NCI-H460 (cell line): ENCODE results near the gene SANBR. TPM values are rescaled to one million over a fixed set of nuclear protein-coding genes. Genes with fewer than 3 reads are reported as not detected.
"Not testable (repeated sequence)": the region's sequence is repeated elsewhere in the genome, so short reads cannot be mapped to it uniquely, and the experiment has no call there.

Experiments used
- DNase-seq: peaks from one replicate; pipeline ENCODE4 v3.0.0-alpha.2; 2016; ENCODE audit warnings: low read depth; ENCODE audit errors: extremely low read depth
- polyA plus RNA-seq: library from polyadenylated mRNA; depleted of rRNA; stranded (reverse); fragments of >200 nt; gene quantifications from 2 replicates; pipeline ENCODE4 v1.2.3, GENCODE V29; 2014; cell fraction: nucleus; rRNA removed
- total RNA-seq: library from RNA; depleted of rRNA; stranded (reverse); fragments of >200 nt; shearing (Covaris generic); gene quantifications from 2 replicates; pipeline ENCODE4 v1.2.3, GENCODE V29; 2014; rRNA removed

SANBR gene
- total RNA-seq, result 6.9 and 8.9 TPM in 2 replicates
- 8.2 and 12.9 TPM in 2 replicates for polyA plus RNA-seq

DNA sequence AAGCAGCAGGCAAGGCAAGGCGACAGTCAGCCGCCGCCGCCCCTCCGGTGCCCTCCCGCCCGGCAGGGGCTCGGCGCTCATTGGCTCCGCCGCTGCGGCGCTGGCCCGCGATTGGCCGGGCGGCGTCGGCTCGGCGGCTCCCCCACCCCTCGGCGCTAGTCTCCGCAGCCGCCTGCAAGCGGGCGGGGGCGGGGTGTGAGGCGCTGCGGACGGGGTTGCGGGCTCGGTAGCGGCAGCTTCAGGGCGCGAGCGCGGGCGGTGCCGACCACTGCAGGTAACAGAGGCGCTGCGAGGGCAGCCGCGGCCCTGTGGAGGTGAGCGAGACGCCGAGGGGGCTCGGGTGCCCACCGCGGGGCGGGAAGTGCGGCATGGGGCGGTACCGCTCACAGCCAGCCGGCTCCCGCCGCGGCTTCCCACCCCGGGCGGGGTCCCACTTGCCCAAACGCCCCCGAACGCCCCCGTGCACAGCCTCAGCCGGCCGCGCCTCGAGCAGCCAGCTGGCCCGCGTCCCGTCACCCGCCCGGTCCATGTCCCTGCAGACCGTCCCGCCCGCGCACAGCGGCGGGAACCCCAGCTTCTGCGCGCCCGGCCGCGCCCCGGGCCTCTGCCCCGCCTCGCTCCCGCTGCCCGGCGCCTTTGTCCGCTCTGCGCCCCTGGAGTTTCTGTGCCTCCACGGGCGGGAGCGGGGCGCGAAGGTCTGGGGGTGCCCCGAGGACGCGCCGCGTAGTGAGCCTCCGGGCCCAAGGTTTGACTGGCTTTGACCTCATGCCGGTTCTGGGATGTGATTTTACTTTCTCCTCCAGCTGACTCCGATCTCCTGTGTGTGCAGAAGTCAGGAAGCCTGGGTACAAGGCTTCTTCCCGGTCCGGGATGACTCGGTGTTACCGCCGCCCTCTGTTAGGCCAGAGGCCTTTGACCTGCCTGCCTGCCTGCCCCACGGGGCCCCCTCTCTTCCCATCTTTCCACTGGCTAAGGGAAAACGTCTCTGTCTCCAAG is at the start of gene SANBR:
SANBR (plus strand) TSS at position 158 of the 996 bp plus-strand sequence. CDS start 4,480 bp downstream, outside the sequence.
- peak; percentile 83 for DNase-seq

DNA sequence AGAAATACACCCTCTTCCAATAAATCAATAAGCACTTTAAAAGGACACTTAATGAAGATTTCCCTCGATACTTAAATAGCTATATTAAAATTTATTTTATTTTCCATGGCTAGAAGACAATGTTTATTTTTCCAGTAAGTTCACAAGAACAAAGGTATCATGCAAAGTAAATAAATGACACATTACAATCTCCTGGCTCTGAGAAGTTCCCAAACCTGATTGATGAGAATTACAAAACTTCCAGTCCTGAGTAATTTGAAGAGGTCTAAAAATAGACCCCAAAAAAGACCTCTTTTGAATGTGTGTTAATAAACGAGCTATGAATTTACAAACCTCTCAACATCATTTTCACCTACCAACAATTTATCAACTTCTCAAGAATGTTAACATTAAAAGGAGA is 49.7 kb upstream of the SANBR start:
- no peak for DNase-seq

DNA sequence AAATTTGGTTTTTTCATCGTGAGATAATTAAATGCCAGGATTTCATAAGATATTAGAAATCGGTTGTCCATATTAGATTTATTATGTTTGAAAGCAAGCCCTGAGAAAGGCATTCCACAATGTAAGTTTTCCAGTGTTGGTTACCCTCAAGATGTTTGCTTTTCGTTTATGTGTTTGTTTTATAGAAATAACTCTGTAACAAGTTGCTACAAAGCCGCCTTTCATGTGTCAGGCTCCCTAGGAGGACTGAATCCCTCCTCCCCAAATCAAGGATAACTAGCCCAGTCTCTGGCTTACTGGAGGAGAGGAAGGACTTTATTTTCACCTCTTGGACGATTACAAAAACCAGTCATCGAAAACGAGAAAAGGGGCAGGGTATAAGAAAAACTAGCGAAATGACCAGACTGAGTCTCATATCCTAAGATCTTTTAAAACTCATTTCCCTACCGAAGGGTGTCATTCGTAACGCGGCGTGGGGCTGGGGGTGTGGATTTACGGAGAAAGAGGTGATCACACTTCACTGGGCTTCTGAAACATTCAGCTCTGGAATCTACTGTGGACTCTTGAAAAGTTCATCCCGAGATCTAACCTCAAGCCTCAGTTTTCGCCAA is 49.2 kb upstream of the SANBR start:
- no peak for DNase-seq

DNA sequence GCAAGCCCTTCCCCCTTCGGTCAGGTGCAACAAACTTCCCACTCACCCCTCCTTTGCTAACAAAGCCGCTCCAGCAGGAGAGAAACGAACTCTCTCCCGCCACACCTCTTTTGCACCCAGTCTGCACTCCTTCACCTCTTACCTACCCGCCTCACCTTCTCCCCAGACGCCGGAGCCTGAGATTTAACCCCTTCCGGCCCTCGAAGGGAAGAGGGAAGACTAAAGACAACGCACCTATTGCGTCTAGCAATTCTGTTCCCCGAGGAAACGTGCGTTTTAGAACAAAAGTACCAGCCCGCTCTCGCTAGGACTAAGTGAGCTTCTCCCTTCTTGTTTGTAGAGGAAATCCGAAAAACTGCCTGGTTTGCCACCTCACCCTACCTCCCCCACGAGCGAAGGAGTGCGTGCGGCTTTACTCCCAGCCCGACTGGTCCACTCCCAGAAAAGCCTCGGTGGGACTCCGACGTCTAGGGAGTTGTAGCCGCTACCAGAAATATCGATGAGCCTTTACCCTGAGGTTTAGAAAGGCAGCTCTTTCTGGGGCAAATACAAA is 48.6 kb upstream of the SANBR start:
- DNase-seq, result peak; percentile 63

DNA sequence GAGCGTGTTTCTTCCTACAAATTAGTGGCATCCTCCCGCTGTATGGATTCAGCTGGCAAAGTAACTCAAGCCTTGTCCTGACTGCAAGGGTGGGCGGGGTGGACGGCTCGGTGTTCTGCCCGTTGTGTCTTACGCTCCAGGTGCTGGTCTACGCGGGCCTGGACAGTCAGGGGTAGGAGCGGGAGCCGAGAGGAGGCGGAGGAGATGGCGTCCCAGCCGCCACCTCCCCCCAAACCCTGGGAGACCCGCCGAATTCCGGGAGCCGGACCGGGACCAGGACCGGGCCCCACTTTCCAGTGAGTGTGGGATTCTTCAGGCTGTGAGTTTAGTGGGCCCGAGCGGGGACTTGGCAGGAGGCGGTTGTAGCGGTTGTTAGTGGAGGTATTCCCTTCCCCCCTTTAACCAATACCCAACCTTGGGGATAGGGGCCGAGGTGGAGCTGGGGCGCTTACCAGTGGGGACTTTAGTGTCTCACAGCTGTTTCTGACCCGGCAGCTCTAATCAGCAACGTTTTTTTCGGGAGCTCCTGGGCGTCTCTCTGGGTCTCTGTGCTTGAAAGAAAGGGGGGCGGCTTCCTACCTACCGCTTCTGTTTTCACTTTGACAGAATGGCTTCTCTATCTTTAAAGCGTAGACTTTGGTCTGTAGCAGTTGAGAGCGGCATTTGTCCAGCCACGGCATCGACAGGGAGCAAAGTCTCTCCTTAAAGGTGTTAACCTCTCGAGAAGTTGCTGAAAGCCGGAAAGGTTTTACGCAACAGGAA is 47.9 kb upstream of the SANBR start, which contains the start of the genes PEX13 and PUS10:
PEX13 (plus strand) TSS at position 165 of the 762 bp plus-strand sequence; CDS start at position 205, 40 bp downstream.
PUS10 (minus strand) TSS at position 700 of the 762 bp plus-strand sequence. CDS start 6,365 bp downstream, outside the sequence.
- peak; percentile 68 for DNase-seq

DNA sequence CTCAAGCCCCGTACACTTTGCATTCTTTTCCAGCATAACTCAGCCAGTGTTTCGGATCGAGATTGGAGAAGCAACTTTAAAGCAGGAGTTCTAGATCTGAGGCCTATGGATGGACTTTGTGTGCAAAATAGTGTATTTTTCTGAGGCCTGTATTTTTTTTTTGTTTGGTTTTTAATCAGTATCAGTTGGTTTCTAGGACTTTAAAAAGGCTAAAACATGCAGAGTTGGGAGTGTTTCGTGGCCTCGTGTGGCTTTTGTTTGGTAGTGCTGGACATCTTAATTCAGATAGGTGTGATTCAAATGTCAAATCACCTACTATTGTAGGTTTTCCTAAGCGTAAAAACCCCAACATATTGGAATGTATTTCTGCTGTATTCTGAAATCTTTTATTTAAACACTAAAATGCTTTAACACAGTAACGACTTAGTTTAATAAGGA is 47.3 kb upstream of the SANBR start:
- no peak for DNase-seq

DNA sequence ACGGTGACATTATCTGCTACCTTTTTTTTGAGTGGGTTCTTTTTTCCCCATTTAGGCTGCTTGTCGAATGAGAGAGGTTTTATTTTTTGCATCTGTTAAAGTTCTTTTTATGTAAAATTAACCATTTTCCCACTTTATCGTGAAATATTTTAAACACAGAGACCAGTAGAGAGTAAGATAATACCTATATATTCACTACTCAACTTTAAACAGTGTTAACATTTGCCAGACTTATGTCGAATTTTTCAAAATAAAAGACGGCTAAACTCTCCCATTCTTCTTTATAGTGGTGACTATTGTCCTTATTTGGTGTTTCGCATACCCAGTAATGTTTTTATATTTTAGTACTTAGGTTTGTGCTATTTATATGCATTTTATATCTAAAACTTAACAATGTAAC is 46.9 kb upstream of the SANBR start:
- DNase-seq, result no peak

DNA sequence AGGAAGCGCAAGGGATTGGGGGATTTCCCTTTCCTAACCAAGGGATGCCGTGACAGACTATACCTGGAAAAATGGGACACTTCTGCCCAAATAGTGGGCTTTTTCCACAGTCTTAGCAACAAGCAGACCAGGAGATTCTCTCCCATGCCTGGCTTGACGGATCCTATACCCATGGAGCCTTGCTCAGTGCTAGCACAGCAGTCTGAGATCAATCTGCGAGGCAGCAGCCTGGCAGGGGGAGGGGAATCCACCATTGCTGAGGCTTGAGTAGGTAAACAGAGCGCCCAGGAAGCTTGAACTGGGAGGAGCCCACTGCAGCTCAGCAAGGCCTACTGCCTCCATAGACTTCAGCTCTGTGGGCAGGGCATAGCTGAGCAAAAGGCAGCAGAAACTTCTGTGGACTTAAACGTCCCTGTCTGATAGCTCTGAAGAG is 44.4 kb upstream of the SANBR start:
- no peak for DNase-seq

DNA sequence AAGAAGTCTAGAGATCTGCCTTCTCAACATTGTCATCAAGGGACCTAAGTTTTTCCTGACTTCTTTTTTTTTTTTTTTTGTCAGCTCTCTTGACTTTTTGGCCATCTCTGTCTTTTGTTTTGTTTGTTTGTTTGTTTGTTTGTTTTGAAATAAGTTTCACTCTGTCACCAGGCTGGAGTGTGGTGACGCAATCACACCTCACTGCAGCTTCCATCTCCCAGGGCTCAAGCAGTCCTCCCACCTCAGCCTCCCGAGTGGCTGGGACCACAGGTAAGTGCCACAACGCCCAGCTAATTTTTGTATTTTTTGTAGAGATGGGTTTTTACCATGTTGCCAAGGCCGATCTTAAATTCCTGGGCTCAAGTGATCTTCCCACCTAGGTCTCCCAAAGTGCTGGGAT is 42.0 kb upstream of the SANBR start:
- DNase-seq, result no peak

DNA sequence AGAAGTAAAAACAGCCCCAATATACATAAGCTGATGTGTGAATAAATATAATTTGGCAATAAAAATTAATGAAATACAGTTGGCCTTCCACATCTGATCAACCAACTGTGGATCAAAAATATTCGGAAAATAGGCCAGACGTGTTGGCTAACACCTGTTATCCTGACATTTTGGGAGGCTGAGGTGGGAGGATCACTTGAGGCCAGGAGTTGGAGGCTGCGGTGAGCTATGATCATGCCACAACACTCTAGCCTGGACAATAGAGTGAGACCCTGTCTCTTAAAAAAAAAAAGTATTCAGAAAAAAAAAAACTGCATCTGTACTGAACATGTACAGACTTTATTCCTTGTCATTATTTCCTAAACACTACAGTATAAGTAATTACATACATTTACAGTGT is 36.1 kb upstream of the SANBR start:
- no peak for DNase-seq

DNA sequence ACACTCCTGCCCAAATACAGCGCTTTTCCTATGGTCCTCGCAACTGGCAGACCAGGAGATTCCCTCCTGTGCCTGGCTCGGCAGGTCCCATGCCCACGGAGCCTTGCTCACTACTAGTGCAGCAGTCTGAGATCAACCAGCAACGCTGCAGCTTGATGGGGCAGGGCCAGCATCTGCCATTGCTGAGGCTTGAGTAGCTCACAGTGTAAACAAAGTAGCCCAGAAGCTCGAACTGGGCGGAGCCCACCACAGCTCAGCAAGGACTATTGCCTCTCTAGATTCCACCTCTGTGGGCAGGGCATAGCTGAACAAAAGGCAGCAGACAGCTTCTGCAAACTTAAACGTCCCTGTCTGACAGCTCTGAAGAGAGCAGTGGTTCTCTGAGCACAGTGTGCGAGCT is 31.1 kb upstream of the SANBR start:
- not testable (repeated sequence) for DNase-seq

DNA sequence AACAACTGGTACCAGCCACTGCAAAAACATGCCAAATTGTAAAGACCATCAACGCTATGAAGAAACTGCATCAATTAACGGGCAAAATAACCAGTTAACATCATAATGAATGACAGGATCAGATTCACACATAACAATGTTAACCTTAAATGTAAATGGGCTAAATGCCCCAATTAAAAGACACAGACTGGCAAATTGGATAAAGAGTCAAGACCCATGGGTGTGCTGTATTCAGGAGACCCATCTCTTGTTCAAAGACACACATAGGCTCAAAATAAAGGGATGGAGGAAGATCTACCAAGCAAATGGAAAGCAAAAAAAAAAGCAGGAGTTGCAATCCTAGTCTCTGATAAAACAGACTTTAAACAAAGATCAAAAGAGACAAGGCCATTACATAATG is 29.0 kb upstream of the SANBR start:
- not testable (repeated sequence) for DNase-seq

DNA sequence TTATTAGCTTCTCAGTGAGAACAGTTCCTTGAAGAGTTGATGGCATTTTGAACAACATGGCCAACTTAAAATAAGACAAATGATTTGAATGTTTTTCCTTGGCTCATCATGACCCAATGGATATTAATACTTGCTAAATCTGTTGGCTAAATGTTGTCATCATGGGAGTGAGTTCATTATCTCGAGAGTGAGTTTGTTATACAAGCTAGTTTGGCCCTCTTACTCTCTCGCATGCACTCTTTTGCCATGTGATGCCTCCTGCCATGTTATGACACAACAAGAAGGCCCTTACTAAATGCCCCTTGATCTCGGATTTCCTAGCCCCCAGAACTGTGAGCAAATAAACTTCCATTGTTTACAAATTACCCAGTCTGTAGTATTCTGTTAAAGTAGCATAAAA is 22.9 kb upstream of the SANBR start:
- DNase-seq, result no peak

DNA sequence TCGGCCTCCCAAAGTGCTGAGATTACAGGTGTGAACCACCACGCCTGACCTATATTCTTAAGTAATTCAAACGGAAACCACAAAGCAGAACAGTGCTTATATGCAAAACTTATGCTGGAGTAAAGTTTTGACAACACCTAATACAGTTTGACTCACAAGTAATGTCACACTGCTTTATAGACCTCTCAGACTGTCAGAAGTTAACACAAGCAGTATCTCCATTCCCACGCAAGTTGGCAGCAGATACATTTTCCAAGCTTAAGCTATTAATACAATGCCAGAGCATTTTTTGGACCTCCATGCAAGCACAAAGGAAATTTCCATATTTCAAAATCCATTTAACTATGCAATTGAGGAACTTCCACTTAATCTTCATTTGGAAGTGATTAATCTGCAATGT is 21.0 kb upstream of the SANBR start:
- no peak for DNase-seq

DNA sequence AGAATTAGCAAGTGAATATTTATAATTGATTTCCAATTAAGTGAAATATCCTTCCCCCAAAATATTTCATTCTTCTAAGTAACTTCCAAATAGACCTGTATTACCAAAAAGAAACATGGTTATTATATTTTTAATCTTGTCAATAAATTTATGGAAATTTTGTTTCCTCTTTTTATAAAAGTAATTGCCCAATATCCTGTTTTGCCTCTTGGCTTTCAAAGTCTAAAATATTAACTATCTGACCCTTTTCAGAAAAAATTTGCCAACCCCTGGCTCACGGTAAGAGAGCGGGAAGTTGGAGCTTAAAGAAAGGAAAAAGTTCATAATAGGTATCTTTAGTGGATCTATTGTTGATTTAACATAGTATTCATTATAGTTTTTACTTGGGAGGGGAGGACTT is 20.4 kb upstream of the SANBR start:
- DNase-seq, result no peak

DNA sequence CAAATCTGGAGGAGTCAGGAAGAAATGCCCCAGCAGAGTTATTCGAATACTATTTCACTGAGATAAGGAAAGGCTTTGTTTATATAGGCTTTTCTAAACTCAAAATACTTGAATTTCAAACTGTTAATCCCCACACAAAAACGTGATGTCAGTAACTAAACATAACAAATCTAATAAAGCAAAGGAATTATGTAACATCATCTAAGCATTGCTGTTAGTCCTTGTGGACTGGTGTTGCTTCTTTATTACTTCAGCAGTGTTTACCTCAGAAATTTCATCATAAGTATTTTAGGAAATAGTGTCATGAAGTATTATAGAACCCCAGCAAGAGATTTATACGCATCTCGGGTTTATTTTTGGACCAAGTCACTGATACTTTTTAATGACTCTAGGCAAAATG is 19.7 kb upstream of the SANBR start:
- no peak for DNase-seq

DNA sequence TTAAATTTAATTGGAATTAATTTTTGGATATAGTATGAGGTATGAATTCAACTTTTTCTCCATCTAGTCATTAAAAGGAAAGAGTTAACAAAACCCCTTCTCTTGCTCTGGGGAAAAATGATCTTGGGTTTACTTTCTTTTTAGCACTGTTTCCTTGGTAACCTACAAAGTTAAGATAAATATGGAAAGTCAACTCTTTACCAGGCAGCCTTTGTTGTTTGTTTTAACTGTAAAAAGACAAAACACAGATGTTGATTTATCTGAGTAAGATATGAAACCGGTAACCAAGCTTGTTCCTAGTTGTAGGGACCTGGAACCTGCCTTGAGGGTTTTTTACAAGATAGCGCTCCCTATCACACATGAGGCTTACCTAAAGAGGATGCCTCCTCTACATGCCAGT is 10.1 kb upstream of the SANBR start:
- DNase-seq, result no peak

DNA sequence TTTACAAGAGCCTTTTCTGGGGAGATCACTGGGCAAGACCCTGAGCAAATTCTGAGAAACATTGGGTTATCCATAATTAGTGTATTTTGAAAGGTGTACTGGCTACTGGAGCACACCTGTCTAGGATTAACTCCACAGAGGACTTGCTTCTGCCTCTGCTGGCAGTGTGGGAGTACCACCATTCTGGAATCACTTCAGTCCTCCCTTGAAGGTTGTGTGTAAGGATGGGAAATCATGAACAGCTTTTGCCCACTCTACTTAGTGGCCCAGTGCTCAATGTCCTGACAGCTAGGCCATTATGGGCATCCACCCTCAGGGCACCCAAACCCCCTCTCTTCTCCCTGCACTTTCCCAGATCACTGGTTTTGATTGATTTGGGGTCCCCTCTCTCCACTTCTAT is 8.1 kb upstream of the SANBR start:
- no peak for DNase-seq

DNA sequence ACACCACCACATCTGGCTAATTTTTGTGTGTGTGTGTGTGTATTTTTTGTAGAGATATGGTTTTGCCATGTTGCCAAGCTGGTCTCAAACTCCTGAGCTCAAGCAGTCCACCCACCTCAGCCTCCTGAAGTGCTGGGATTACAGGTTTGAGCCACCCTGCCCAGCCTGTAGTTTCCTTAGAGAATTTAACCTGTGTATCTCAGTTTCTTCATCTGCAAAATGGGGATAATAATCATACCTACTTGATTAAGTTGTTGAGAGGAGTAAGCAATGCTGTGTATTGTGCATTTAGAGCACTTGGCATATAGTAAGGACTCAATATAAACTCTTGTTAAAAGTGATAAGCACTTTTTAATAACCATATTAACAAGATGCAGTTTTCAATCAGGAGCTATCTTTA is 6.3 kb upstream of the SANBR start:
- DNase-seq, result no peak

DNA sequence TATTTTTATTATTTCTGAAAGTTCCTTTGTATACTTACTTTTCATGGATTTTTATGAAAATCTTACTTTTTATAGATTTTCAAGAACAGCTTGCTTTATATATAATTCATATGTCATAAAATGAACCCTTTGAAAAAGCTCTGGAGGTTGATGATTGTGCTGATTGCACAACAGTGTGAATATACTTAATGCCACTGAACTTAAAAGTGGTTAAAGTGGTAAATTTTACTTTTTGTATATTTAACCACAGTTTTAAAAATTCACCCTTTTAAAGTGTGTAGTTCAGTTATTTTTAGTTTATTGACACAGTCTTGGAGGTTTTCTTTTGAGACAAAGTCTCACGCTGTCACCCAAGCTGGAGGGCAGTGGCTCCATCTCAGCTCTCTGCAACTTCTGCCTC is 8.4 kb downstream of the SANBR start:
- DNase-seq, result no peak
